DOHH2 (cell line): Measurements from ENCODE around the gene STK4.

Experiments
- EZH2phosphoT487 ChIP-seq: fragments of 200-600 bp; sonication (generic); IDR thresholded peaks from 2 replicates; pipeline ENCODE4 v1.6.1; 2017; ENCODE audit warnings: borderline replicate concordance, mild to moderate bottlenecking, antibody characterized with exemption, low read length, moderate library complexity, mixed read lengths
- TF ChIP-seq, protein P1 (sequence below): fragments of 200-600 bp; sonication (generic); IDR thresholded peaks from one replicate; pipeline ENCODE4 v1.5.1; 2014; ENCODE audit warnings: antibody characterized with exemption, mild to moderate bottlenecking, low read depth, low read length; ENCODE audit not compliant: poor library complexity, severe bottlenecking

DNA sequence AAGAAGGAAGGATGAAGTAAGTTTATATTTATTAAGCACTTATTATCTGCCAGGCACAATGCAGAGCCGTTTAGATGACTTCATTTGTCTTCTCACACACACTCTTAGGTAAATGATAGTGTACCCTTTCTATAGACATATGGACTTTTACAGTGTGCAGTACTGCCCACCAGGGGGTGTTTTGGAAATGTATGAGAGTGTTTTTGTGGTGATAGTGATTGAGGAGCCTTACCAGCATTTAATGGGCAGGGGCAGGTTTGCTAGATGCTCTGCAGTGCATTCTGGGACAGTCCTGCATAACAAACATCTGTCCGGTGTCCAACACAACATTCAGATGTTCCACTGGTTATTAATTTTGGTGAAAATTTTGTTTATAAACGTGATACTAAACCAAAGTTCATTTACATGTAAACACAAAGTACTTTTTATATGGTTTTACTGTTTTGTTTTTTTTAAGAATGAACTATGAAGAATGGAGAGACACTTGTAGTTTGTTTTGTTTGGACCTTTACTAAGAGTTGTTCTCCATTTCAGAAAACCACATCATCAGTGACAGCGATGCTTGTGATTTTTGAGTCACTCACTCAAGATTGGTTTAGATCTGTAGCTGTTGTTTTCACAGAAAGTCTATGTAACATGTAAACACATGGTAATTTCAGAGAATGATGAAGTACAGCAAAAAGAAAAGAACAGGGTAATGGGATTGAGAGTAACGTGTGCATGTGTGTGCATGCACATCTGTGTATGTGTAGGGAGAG, 114.7 kb downstream of the STK4 start:
- TF ChIP-seq, protein P1, sequence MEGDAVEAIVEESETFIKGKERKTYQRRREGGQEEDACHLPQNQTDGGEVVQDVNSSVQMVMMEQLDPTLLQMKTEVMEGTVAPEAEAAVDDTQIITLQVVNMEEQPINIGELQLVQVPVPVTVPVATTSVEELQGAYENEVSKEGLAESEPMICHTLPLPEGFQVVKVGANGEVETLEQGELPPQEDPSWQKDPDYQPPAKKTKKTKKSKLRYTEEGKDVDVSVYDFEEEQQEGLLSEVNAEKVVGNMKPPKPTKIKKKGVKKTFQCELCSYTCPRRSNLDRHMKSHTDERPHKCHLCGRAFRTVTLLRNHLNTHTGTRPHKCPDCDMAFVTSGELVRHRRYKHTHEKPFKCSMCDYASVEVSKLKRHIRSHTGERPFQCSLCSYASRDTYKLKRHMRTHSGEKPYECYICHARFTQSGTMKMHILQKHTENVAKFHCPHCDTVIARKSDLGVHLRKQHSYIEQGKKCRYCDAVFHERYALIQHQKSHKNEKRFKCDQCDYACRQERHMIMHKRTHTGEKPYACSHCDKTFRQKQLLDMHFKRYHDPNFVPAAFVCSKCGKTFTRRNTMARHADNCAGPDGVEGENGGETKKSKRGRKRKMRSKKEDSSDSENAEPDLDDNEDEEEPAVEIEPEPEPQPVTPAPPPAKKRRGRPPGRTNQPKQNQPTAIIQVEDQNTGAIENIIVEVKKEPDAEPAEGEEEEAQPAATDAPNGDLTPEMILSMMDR = peak; percentile 59
- no peak for TF ChIP-seq EZH2phosphoT487
